Esophagus muscularis mucosa (tissue), 4 donors: ENCODE measurements around the gene CSNK1G1. TPM values are rescaled to one million over a fixed set of nuclear protein-coding genes. Genes with fewer than 3 reads are reported as not detected.
"Not testable (repeated sequence)": the region's sequence is repeated elsewhere in the genome, so short reads cannot be mapped to it uniquely, and the experiment has no call there.

Source experiments
- DNase-seq: peaks from one replicate; pipeline ENCODE4 v3.0.0-alpha.2; 2017; ENCODE audit errors: extremely low spot score
- H3K27ac ChIP-seq, 4 donors: fragments of 200-600 bp; sonication (generic); replicated peaks in 1 of 4; 1 replicate in 3 of 4; 2 replicates in 1 of 4; pipeline ENCODE4 v1.5.1; 2016 to 2019; ENCODE audit warnings: mild to moderate bottlenecking in 1 of 4
- H3K27me3 ChIP-seq, 4 donors: fragments of 200-600 bp; sonication (generic); one replicate each; pipeline versions ENCODE4 v1.5.1 to v1.6.0; 2016 to 2019
- H3K36me3 ChIP-seq, 4 donors: fragments of 200-600 bp; sonication (generic); one replicate each; pipeline ENCODE4 v1.5.1; 2016 to 2019
- H3K4me1 ChIP-seq, 4 donors: fragments of 200-600 bp; sonication (generic); one replicate each; pipeline ENCODE4 v1.5.1; 2016 to 2019
- H3K4me3 ChIP-seq, 4 donors: fragments of 200-600 bp; sonication (generic); 1 replicate in 2 of 4; 2 replicates in 2 of 4; pipeline ENCODE4 v1.5.1; 2016 to 2019; ENCODE audit warnings: mild to moderate bottlenecking in 4 of 4, moderate library complexity in 1 of 4
- H3K9me3 ChIP-seq, 4 donors: fragments of 200-600 bp; sonication (generic); 1 replicate in 3 of 4; 2 replicates in 1 of 4; pipeline ENCODE4 v1.5.1; 2016 to 2019
- CTCF ChIP-seq, 3 experiments: fragments of 200-600 bp in 2 of 3; fragments of 450-650 bp in 1 of 3; sonication (generic) in 2 of 3; IDR thresholded peaks; one replicate each; pipeline ENCODE4 v1.5.1; 2017 to 2019; ENCODE audit warnings: antibody characterized with exemption in 3 of 3, mild to moderate bottlenecking in 2 of 3, moderate library complexity in 1 of 3
- EP300 ChIP-seq: sonication (generic); formaldehyde crosslinking; IDR thresholded peaks from one replicate; pipeline ENCODE4 v1.6.1; 2017; ENCODE audit warnings: antibody characterized with exemption
- POLR2A ChIP-seq: fragments of 450-650 bp; IDR thresholded peaks from one replicate; pipeline ENCODE4 v1.6.1; 2017; ENCODE audit warnings: antibody characterized with exemption, moderate library complexity, mild to moderate bottlenecking, low read depth
- POLR2AphosphoS5 ChIP-seq, 2 donors: sonication (generic); formaldehyde crosslinking; IDR thresholded peaks; one replicate each; pipeline ENCODE4 v1.6.1; 2017; ENCODE audit warnings: antibody characterized with exemption in 2 of 2
- WGBS: methylation state at CpG from one replicate; pipeline ENCODE4 v1.1.5; 2018; 5-methylcytosine and 5-hydroxymethylcytosine counted together
- intact Hi-C: fragments of 100-400 bp; cut with DNase I; formaldehyde crosslinking; loops from one replicate; pipeline ENCODE4 v1.15.1; 2023
- total RNA-seq, 4 donors: library from RNA; depleted of rRNA; stranded (reverse); fragments of >200 nt; gene quantifications; one replicate each; pipeline versions ENCODE4 v1.1.0 to v1.2.1, GENCODE V29; 2016

The CSNK1G1 gene
- 10 to 100 TPM in 2 of 4 donors, 1 to 10 TPM in 2; 9.1 to 11.2 (median 10.1) TPM for total RNA-seq

GRCh38 chr15:64355944-64356709 lies at the start of gene CSNK1G1:
Gene CSNK1G1, minus strand, starts transcription at chr15:64356173. Its CDS starts 55,674 bp downstream, at chr15:64300499.
- under 1% methylated on average over 20 of the region's 42 CpGs for WGBS

GRCh38 chr15:64400583-64400982 lies 44.6 kb upstream of the CSNK1G1 start:
- Histone ChIP-seq H3K27me3 (no peaks in the 10 kb centered on the region), H3K4me1 (no peaks in the 10 kb centered on the region), H3K4me3 (no peak overlapping the region), H3K27ac (no peak overlapping the region), H3K36me3 (peaks cover 51 to 100% (median 94%) of the 10 kb centered on the region in 4 donors), H3K9me3 (no peaks in the 10 kb centered on the region)
- TF ChIP-seq CTCF (IDR thresholded peaks at IDR 0.05) (no peak), POLR2A (no peak), POLR2AphosphoS5 (IDR thresholded peaks at IDR 0.05) (no peak), EP300 (no peak)
- intact Hi-C loops, result no loop called here
- 100% methylated on average over 2 of the region's 2 CpGs for WGBS
- no peak for DNase-seq

More at GRCh38 chr15:64355944-64356709, at the start of gene CSNK1G1:
- peak within 1 kb of the TSS; percentile 80 to 88 (median 83) for H3K27ac ChIP-seq
- no peaks in the 10 kb centered on the region for H3K27me3 ChIP-seq
- intact Hi-C loops, result loop anchor here (5.0 to 10.0 kb wide), 2 partner anchors 151 to 194 kb away; partner anchors contain the start of gene PPIB
- H3K9me3 ChIP-seq, result peaks cover 0 to 6% (median 0%) of the 10 kb centered on the region in 4 donors
- H3K36me3 ChIP-seq, result no peaks in the 10 kb centered on the region
- TF ChIP-seq CTCF (IDR thresholded peaks at IDR 0.05), result peak; percentile 23 to 34 (median 27)
- peak; percentile 70 to 79 for TF ChIP-seq POLR2AphosphoS5 (IDR thresholded peaks at IDR 0.05)
- TF ChIP-seq POLR2A, result no peak
- H3K4me3 ChIP-seq, result peak within 1 kb of the TSS; percentile 72 to 97 (median 91)
- H3K4me1 ChIP-seq, result peaks cover 16 to 27% (median 21%) of the 10 kb centered on the region in 4 donors
- peak; percentile 97 for DNase-seq

- no peak for DNase-seq
- Histone ChIP-seq H3K27me3 (no peaks in the 10 kb centered on the region), H3K4me3 (no peak overlapping the region), H3K9me3 (no peaks in the 10 kb centered on the region), H3K27ac (no peak overlapping the region), H3K4me1 (no peaks in the 10 kb centered on the region), H3K36me3 (peaks cover 58 to 100% (median 95%) of the 10 kb centered on the region in 4 donors)
- intact Hi-C loops, result no loop called here
- 100% methylated on average over 2 of the region's 2 CpGs for WGBS
- TF ChIP-seq POLR2AphosphoS5 (IDR thresholded peaks at IDR 0.05) (no peak), EP300 (no peak), POLR2A (no peak), CTCF (IDR thresholded peaks at IDR 0.05) (no peak)
Observed at GRCh38 chr15:64398575-64398974, 42.6 kb upstream of the CSNK1G1 start.

GRCh38 chr15:64396789-64397188 lies 40.8 kb upstream of the CSNK1G1 start:
- Histone ChIP-seq H3K4me3 (no peak overlapping the region), H3K9me3 (no peaks in the 10 kb centered on the region), H3K27ac (no peak overlapping the region), H3K27me3 (no peaks in the 10 kb centered on the region), H3K4me1 (no peaks in the 10 kb centered on the region), H3K36me3 (peaks cover 51 to 84% (median 79%) of the 10 kb centered on the region in 4 donors)
- intact Hi-C loops, result no loop called here
- no peak for DNase-seq
- WGBS, result 95% methylated on average over 5 of the region's 5 CpGs
- no peak for TF ChIP-seq POLR2A
- TF ChIP-seq CTCF (IDR thresholded peaks at IDR 0.05), result no peak
- no peak for TF ChIP-seq EP300

GRCh38 chr15:64392471-64392870 lies 36.5 kb upstream of the CSNK1G1 start:
- H3K4me3 ChIP-seq, H3K27me3 ChIP-seq, DNase-seq, intact Hi-C loops, H3K9me3 ChIP-seq, H3K27ac ChIP-seq: not testable (repeated sequence)
- 87% methylated on average over 3 of the region's 3 CpGs for WGBS
- H3K36me3 ChIP-seq, result peaks cover 27 to 50% (median 41%) of the 10 kb centered on the region in 4 donors
- peaks cover 12 to 14% (median 13%) of the 10 kb centered on the region in 4 donors for H3K4me1 ChIP-seq
